GM18868 (cell line): ENCODE results near the gene CDC42BPB.

Experiments
- ATAC-seq: cut with Tn5 transposase; IDR thresholded peaks from one replicate; pipeline ENCODE4 v1.9.1; 2021; ENCODE audit warnings: mild to moderate bottlenecking, moderate library complexity; ENCODE audit not compliant: unreplicated experiment

CDC42BPB gene, protein sequence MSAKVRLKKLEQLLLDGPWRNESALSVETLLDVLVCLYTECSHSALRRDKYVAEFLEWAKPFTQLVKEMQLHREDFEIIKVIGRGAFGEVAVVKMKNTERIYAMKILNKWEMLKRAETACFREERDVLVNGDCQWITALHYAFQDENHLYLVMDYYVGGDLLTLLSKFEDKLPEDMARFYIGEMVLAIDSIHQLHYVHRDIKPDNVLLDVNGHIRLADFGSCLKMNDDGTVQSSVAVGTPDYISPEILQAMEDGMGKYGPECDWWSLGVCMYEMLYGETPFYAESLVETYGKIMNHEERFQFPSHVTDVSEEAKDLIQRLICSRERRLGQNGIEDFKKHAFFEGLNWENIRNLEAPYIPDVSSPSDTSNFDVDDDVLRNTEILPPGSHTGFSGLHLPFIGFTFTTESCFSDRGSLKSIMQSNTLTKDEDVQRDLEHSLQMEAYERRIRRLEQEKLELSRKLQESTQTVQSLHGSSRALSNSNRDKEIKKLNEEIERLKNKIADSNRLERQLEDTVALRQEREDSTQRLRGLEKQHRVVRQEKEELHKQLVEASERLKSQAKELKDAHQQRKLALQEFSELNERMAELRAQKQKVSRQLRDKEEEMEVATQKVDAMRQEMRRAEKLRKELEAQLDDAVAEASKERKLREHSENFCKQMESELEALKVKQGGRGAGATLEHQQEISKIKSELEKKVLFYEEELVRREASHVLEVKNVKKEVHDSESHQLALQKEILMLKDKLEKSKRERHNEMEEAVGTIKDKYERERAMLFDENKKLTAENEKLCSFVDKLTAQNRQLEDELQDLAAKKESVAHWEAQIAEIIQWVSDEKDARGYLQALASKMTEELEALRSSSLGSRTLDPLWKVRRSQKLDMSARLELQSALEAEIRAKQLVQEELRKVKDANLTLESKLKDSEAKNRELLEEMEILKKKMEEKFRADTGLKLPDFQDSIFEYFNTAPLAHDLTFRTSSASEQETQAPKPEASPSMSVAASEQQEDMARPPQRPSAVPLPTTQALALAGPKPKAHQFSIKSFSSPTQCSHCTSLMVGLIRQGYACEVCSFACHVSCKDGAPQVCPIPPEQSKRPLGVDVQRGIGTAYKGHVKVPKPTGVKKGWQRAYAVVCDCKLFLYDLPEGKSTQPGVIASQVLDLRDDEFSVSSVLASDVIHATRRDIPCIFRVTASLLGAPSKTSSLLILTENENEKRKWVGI (N-terminal part only)

DNA sequence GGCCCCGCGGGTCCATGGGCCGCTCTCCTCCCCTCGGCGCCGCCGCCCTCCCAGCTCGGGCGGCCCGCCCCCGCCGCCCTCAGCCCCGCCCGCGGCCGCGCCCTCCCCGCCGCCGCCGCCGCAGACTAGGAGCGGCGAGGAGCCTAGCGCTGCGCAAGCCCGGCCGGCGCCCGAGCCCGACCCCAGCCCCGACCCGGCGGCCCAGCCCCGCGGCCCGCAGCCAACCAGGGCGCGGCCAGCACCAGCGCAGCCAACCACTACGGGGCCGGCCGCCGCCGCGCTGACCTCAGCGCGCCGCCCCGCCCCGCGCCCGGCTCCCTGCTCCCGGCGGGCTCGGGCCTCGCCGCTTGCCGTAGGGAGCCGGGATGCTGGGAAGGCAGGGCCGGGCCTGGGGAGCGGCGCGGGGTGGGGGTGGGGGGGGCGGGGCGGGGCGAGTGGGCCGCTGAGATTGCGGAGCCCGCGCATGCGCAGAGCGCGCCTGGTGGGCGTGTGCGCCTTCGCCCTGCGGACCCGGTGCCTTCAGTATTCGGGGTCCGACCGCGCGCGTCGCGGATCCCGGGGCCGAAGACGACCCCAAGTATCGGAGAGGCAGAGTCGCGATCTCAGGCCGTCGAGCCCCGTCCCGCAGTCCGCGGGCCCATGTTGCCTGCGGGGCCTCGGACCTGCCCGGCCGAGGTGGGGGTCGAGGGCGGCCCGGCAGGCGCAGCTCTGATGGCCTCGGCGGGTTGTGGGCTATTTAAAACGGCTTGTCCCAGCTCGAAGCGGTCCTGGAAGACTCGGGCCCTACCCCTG is at the start of gene CDC42BPB:
Gene CDC42BPB, minus strand, starts transcription at position 178 of the 792 bp plus-strand sequence. CDS start 376 bp downstream, outside the sequence.
- peak; percentile 85 for ATAC-seq

DNA sequence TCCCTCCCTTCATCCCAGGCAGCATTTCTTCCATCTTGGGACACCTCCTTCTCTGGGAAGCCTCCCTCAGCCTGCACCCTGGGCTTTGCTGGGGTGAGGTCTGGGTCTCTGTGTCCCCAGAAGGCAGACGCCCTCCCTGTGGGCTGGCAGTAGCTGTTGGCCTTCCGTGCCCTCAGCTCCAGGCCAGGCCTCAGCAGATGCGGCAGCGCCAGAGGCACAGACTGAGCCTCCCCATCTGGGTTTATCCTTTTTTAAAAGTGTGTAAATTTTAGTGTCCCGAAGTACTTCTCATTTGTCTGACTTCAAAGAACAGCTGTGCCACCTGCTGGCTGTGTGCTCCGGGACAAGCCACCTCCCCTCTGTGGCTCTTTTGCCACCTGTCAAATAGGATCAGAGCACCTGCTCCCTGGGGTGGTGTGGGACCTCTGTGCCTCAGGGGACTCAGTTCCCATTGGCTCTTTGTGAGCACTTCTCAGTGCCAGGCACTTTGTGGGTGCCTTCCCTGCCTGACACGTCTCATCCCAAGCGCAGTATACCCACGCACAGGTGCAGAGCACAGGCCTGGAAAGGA is 48.3 kb upstream of the CDC42BPB start:
- ATAC-seq = no peak

DNA sequence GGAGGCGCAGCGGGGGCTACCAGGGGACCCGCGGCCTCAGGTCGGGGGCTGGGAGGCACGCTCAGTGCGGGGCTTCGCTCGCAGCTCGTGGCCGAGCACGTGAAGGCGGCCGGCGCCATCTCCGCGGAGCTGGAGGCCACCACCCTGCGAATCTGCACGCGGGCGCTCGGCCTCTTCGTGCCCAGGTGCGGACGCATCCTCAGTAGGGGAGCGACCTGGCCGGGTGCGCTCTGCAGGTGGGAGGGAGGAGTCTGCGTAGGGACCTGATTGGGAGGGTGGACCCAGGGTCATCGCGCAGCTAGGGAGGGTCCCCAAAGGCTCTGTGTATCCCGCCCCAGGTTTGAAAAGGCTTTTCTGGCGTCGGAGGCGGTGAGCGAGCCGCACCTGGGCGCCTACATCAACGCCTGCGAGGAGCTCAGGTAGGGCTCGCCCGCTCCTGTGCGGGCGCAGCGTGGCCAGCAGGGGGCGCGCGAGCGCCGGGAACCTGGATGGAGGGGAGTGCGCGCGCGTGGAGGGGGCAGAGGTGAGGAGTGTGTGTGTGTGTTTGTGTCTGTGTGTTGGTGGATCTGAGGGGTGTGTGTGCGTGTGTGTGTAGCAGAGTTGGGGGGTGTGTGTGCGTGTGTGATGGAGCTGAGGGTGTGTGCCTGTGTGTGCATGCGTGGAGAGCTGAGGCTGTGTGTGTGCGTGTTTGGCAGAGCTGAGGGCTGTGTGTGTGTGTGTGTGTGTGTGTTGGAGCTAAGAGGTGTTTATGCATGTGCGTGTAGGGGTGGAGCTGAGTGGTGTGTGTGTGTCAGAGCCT is 47.5 kb upstream of the CDC42BPB start:
- ATAC-seq = peak; percentile 45

DNA sequence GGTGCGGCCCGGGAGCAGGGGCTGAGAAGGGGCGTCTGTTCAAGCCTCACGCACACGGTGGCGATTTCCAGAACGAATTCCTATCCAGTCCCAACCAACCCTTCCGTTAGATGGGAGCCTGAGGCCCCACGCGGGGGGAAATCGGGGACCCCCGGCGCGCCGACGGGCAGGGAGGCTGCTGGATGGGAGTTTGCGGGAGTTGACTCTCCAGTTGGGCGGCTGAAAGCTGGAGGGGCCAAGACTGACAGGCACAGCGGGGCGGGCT is 47.0 kb upstream of the CDC42BPB start:
- no peak for ATAC-seq

DNA sequence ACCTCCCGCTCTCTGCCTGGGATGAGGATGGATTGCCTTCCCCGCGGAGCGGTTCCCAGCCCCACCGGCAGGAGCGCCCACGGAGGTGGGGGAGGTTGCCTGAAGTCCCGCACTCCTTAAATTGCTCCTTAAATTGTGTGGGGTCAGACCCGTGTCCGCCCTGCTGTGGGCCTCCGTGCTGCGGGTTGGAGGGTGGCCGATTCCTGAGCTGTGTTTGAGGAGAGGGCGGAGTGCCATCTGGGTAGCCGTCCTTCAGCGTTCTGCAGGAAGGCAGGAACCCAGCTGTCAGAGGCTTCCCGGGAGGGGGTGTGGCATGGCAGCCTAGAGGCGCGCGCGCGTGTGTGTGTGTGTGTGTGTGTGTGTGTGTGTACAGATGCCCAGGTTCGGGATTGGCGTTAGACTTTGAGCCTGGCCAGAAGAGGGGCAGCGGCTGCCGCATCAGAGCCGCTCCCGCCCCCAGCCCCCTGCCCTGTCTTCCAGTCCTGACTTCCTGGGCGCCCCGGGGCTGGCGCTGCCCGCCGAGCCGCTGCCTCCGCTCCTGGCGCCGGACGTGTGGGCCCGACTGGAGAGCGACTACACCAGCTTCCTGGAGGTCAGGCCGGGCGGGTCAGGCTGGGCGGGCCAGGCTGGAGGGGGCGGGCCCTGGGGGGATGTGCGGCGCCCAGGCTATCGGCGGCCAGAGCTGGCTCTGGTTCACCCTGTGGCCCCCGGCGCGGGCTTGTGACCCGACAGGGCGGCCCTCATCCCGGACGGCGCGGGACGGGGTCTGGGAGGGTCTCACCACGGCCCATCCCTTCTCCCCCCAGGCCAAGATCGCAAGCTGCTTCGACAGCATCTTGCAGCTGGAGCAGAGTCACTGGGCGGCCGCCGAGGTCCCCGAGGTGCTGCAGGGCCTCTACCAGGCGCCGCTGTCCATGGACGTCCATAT is 46.4 kb upstream of the CDC42BPB start:
- ATAC-seq = no peak

DNA sequence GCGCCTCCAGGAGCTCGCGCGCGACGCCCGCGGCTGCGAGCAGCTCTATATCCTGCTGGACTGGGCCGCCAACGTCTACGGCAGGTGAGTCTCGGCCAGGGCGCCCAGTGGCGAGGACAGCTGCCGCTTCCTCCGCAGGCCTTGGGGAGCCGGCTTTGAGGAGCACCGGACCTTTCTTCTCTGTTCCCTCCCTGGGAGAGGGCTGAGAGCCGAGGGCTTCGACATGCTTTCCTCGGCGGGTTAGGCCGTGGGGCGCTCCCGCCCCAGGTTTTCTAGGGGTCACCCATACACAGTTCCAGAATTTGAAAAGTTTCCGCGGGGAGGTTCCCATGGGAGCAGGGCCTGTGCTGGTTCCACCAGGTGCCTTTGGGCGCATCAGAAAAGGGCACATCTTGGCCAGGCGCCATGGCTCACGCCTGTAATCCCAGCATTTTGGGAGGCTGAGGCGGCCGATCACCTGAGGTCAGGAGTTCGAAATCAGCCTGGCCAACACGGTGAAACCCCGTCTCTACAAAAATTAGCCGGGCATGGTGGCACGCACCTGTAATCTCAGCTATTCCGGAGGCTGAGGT is 45.4 kb upstream of the CDC42BPB start:
- no peak for ATAC-seq

DNA sequence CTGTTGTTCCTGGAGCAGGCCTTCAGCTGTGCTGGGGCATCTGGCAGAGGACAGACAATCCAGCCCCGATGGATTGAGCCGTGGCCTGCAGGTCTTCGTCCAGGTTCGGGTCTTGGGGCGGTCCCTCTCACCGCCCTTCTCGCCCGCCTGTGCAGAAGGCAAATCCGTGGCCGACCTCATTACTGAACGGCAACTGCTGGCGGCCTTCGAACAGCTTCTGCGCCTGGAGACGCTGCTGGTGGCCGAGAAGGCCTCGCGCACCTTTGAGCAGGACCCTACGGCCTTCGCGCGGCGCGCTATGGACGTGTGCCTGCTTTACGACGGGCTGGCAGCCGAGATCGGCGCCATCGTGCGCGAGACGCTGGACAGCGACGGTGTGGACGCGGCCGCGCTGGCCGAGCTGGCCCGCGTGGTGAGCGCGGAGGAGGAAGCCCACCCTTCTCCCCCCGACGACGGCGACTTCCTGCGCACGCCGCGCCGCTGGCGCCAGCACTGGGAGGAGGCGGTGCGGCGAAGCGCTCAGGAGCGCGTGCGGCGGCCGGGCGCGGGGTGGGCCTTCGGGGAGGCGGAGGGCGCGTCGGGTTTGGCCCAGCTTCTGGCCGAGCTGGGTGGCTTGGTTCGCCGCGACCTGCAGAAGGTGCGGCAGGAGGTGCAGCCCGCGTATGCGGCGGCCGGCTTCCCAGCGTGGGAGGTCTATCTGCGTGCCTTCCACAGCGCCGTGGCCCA is 44.8 kb upstream of the CDC42BPB start:
- no peak for ATAC-seq

DNA sequence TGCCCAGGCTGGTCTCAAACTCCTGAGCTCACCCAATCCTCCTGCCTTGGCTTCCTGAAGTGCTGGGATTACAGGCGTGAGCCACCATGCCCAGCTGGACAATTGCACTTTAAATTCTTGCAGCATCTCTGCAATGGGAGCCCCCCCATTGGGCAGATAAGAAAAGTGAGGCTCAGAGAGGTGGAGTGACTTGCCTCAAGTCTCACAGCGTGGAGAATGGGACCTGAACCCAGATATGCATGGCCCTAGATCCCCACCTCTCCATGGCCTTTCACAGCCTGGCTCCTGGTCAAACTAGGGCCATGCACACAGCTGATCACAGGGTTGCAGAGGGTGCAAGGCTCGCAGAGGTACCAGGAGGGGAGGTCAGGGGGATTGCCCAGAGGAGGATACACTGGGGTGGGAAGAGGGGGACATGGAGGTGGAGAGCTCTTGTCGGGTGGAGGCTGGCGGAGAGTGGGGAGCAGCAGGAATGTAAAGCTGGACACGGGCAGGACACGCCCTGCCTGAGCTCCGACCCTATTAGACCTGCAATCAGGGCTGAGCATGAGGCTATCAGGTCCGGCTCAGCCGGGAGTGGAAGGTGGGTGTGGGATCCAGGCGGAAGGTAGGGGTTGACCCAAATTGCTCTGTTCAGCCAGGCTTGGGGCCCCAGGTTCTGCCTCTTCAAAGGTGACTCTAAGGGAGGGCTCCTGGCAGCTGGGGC is 44.1 kb upstream of the CDC42BPB start:
- no peak for ATAC-seq

DNA sequence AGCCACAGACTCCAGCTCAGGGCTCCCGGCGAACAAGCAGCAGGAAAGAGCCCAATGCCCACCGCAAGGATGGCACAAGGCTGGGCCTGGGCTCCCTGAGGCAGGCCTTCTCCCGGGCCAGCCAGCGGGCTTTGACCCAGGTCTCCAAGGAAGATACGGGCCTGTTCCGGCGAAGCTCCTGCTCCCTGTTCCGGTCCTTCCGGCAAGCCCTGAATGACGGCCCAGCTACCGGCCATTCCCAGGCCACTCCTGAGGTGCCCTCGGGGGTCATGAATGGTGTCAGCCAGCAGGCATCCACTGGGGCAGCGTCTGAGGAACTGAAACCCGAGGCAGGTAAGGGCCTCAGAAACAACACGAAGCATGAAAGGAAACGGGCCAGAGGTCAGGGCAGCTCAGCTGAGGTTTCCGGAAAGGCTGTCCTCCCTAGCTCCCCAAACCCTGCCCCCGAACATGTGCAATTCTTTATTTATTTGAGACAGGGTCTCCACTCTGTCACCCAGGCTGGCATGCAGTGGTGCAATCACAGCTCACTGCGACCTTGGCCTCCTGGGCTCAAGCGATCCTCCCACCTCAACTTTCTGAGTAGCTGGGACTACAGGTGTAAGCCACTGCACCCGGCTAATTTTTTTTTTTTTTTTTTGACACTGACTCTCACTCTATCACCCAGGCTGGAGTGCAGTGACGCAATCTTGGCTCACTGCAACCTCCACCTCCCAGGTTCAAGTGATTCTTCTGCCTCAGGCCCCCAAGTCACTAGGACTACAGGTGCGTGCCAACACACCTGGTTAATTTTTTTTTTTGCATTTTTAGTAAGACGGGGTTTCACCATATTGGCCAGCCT is 43.2 kb upstream of the CDC42BPB start:
- no peak for ATAC-seq

DNA sequence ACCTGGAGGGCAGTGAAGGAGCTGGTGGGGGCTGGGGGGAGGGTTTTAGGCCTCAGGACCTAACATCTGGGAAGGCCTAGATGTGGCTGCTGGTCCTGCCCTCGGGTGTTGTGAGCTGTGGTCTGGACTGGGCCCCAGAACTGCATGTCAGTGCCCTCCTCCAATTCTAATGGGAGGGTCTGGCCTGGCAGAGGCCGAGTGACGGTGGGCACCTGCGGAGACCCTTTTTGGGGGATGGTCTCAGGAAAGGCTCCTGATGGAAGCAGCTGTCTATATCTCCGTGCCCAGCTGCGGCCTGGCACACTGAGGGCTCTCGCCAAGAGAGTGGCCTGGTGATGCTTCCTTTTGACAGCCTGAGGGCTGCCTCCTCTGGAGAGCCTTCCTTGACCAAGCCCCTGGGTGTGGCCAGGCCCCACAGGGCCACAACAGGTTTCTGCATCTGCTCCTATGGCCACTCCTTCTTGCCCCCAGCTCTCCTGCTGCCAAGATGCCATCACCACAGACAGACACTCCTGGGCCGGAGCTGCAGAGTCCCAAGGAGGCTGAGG is 42.5 kb upstream of the CDC42BPB start:
- ATAC-seq = no peak

DNA sequence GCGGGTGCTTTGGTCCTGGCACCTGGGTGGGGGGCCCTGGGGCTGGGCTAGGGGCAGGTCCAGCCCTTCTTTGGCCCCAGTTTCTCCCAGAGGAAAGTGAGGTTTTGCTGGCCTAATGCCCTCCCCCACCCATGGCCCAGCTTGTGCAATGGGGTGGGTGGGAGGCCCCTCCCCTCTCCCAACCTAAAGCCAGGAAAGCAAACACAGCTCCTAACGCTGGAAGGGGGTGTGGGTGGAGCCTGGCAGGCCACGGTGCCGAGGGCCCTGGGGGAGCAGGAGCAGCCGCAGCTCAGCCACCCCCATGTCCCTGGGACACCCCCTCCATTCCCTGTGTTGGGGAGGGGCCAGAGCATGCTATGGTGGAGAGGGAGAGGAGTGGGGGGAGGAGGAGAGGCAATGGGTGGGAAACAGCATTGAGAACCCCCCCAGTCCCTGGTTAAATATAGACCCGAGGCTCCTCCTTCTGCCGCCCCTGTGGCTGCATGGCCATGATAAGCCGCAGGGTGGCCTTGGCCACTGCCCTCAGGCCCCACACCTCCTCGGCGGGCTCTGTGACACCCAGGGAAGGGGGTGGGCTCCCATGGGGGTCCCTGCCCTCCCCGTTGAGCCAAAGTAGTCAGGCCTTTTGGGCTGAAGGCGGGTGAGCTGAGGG is 41.9 kb upstream of the CDC42BPB start:
- ATAC-seq = no peak

DNA sequence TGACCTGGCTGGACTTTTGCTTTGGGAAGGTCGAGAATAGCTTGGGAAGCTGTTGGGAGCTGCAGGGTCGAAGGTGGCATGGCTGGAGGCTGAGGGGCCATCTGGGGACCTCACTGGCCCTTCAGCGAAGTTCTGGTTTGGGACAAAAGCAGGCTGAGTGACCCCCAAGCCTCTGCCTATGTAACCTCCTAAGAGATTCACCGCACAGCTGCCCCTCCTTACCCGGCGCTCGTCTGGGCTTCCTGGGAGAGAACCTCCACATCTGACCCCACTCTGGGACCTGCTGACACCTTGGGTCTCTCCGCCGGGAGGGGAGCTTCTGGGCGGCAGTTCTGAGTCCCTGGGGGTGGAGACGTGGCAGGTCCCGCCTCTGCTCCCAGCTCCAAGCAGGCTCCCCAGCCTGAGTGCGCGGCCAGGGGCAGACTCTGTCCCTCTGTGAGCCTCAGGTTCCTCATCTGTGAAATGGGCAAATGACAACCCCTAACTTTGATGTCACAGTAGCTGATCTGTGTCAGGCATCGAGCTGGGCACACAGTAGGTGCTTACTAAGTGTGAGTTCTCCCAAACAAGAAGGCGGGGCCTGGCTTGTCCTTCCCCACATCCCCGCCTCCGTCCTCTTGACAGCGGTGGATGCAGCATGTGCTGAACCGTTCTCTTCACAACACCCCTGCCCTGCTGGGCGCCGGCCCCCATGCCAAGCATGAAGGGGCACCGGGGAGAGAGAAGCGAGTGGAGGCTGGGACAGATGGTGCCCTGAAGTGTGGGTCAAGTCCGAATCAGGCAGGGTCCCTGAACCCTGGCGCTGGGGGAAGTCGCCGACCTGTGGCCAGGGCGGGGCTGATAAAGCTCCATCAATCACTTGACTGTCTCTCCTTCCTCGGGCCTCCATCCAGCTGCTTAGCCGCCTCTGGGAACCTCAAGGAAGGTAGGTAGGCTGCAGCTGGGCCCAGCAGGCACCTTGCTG is 40.9 kb upstream of the CDC42BPB start:
- no peak for ATAC-seq

DNA sequence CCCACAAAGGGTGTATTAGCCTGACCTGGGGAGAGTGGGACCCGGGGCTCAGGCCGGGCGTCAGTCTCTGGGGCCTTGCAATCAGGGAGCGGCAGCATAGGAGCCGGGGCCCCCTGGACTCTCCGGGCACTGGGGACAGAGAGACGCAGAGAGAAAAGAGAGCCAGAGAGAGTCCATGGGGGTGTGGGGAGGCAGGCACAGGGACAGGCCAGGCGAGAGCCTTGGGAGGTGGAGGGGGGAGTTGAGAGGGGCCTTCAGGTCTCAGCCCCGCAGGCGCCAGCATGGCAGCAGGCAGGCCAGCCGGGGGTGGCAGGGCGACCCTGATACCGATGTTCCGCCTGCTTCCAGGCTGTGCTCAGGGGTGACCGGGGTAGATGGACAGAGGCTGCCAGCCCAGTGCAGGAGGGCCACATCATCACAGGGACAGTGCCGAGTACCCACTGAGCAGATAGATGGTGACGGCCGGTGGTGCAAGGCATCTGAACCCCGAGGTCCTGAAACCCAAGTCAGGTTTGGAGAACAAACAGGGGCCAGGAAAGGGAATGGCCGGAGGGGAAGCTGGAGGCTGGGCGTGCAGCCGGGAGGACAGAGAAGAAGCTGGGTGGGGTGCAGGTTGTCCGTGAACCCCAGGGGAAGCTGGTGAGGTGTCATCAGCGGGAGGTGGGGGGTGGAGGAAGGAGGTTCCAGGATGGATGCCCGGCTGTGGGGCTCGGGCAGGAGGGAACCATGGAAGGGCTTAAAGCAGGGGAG is 40.1 kb upstream of the CDC42BPB start:
- ATAC-seq = no peak
